GM12872 (cell line): ENCODE results near the gene SLX1A.

ENCODE experiments used
- CTCF ChIP-seq: IDR thresholded peaks from 3 replicates; pipeline ENCODE4 v1.5.1; 2011; ENCODE audit warnings: low read depth, mild to moderate bottlenecking, low read length, moderate library complexity; ENCODE audit not compliant: insufficient read depth

The SLX1A gene

GRCh38 chr16:30152517-30152916 lies 41.2 kb upstream of the SLX1A start:
- no peak for TF ChIP-seq CTCF

GRCh38 chr16:30155188-30155587 lies 38.5 kb upstream of the SLX1A start:
- TF ChIP-seq CTCF, result no peak

GRCh38 chr16:30157214-30157613 lies 36.5 kb upstream of the SLX1A start:
- no peak for TF ChIP-seq CTCF

- no peak for TF ChIP-seq CTCF
Measured at GRCh38 chr16:30163538-30163937, 30.1 kb upstream of the SLX1A start.

- TF ChIP-seq CTCF, result no peak
Measured at GRCh38 chr16:30166202-30166902, 27.3 kb upstream of the SLX1A start.

- no peak for TF ChIP-seq CTCF
Measured at GRCh38 chr16:30173054-30173453, 20.6 kb upstream of the SLX1A start.

- TF ChIP-seq CTCF, result no peak
Measured at GRCh38 chr16:30179195-30179594, 14.5 kb upstream of the SLX1A start.
